ENCODE measurements around the gene TEX9.

DNA sequence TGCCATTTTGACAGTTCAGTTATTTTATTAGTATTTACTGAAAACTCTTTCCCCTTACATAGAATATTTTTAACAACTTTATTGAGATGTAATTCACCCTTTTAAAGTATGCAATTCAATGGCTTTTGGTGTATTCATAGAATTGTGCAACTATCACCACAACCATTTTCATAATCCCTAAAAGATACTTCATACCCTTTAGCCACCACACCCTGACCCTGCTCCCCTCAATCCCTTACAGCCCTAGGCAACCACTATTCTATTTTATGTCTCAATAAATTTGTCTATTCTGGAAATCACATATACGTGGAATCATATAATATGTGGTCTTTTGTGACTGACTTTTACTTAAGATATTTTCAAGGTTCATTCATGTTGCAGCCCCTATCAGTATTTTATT is 29.7 kb downstream of the TEX9 start:
- TF ChIP-seq, protein P1, sequence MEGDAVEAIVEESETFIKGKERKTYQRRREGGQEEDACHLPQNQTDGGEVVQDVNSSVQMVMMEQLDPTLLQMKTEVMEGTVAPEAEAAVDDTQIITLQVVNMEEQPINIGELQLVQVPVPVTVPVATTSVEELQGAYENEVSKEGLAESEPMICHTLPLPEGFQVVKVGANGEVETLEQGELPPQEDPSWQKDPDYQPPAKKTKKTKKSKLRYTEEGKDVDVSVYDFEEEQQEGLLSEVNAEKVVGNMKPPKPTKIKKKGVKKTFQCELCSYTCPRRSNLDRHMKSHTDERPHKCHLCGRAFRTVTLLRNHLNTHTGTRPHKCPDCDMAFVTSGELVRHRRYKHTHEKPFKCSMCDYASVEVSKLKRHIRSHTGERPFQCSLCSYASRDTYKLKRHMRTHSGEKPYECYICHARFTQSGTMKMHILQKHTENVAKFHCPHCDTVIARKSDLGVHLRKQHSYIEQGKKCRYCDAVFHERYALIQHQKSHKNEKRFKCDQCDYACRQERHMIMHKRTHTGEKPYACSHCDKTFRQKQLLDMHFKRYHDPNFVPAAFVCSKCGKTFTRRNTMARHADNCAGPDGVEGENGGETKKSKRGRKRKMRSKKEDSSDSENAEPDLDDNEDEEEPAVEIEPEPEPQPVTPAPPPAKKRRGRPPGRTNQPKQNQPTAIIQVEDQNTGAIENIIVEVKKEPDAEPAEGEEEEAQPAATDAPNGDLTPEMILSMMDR (IDR thresholded peaks at IDR 0.05; ENCODE audit: poor library complexity): no peak
- no peak for TF ChIP-seq EZH2 (IDR thresholded peaks at IDR 0.05; ENCODE audit: borderline replicate concordance)
- no peak for TF ChIP-seq EZH2phosphoT487 (IDR thresholded peaks at IDR 0.05; ENCODE audit: low read depth, severe bottlenecking, unreplicated experiment)
